Measurements from ENCODE around the gene SPRR2E.

The SPRR2E gene

DNA sequence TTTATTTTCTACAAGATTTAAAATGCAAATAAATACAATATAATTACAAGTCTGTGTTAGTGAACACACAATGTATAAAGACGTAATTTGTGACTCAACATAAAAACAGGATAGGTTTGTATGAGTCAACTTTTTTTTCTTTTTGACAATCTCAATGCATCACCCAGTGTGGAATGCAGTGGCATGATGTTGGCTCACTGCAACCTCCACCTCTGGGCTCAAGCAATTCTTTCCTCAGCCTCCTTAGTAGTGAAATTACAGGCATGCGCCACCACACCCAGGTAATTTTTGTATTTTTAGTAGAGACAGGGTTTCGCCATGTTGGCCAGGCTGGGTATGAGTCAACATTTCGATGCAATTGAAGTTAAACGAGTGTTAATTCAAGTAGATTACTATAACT, 5.9 kb upstream of the SPRR2E start:
- no peak for DNase-seq (ENCODE audit: low read depth in 1 of 2, low spot score in 1 of 2)
- Histone ChIP-seq H3K27me3 (ENCODE audit: insufficient read depth, poor library complexity, severe bottlenecking) (no peaks in the 10 kb centered on the region), H3K27ac (replicated peaks) (no peak overlapping the region), H3K4me3 (replicated peaks; ENCODE audit: insufficient read depth, low read length) (no peak overlapping the region)
- no peak for TF ChIP-seq SPI1 (IDR thresholded peaks at IDR 0.05; ENCODE audit: borderline replicate concordance, low read depth)
- TF ChIP-seq, protein P1, sequence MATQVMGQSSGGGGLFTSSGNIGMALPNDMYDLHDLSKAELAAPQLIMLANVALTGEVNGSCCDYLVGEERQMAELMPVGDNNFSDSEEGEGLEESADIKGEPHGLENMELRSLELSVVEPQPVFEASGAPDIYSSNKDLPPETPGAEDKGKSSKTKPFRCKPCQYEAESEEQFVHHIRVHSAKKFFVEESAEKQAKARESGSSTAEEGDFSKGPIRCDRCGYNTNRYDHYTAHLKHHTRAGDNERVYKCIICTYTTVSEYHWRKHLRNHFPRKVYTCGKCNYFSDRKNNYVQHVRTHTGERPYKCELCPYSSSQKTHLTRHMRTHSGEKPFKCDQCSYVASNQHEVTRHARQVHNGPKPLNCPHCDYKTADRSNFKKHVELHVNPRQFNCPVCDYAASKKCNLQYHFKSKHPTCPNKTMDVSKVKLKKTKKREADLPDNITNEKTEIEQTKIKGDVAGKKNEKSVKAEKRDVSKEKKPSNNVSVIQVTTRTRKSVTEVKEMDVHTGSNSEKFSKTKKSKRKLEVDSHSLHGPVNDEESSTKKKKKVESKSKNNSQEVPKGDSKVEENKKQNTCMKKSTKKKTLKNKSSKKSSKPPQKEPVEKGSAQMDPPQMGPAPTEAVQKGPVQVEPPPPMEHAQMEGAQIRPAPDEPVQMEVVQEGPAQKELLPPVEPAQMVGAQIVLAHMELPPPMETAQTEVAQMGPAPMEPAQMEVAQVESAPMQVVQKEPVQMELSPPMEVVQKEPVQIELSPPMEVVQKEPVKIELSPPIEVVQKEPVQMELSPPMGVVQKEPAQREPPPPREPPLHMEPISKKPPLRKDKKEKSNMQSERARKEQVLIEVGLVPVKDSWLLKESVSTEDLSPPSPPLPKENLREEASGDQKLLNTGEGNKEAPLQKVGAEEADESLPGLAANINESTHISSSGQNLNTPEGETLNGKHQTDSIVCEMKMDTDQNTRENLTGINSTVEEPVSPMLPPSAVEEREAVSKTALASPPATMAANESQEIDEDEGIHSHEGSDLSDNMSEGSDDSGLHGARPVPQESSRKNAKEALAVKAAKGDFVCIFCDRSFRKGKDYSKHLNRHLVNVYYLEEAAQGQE (IDR thresholded peaks at IDR 0.05; ENCODE audit: insufficient replicate concordance, low read depth): no peak
- TF ChIP-seq POLR2AphosphoS5 (IDR thresholded peaks at IDR 0.05; ENCODE audit: low read depth): no peak
- TF ChIP-seq, protein P2, sequence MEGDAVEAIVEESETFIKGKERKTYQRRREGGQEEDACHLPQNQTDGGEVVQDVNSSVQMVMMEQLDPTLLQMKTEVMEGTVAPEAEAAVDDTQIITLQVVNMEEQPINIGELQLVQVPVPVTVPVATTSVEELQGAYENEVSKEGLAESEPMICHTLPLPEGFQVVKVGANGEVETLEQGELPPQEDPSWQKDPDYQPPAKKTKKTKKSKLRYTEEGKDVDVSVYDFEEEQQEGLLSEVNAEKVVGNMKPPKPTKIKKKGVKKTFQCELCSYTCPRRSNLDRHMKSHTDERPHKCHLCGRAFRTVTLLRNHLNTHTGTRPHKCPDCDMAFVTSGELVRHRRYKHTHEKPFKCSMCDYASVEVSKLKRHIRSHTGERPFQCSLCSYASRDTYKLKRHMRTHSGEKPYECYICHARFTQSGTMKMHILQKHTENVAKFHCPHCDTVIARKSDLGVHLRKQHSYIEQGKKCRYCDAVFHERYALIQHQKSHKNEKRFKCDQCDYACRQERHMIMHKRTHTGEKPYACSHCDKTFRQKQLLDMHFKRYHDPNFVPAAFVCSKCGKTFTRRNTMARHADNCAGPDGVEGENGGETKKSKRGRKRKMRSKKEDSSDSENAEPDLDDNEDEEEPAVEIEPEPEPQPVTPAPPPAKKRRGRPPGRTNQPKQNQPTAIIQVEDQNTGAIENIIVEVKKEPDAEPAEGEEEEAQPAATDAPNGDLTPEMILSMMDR (IDR thresholded peaks at IDR 0.05; ENCODE audit: insufficient read depth, low read length): no peak
- TF ChIP-seq GABPA (IDR thresholded peaks at IDR 0.05; ENCODE audit: low read depth): no peak

DNA sequence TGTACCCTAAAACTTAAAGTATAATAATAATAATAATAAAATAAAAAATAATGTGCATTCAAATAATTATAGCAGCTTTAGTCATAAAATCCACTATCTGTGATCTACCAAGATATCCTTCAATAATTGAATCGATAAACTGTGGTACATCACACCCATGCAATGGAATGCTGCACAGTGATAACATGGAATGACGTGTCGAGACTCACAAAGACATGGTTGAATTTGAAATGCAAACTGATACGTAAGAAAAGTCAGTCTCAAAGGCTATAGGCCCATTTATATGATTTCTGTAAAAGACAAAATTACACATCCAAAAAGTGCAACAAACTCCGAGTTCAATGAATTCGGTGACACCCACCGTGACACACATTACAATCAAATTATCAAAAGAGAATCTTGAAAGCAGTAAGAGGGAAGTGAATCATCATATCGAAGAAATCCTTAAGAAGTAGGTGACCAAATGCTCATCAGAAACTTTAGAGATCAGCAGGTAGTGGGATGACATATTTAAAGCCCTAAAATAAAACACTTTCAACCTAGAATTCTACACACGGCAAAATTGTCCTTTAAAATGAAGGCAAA, 5.2 kb upstream of the SPRR2E start:
- no peak for DNase-seq (ENCODE audit: low read depth in 1 of 2, low spot score in 1 of 2)
- TF ChIP-seq SPI1 (IDR thresholded peaks at IDR 0.05; ENCODE audit: borderline replicate concordance, low read depth): no peak
- TF ChIP-seq, protein P1 (IDR thresholded peaks at IDR 0.05; ENCODE audit: insufficient replicate concordance, low read depth): no peak
- no peak for TF ChIP-seq POLR2AphosphoS5 (IDR thresholded peaks at IDR 0.05; ENCODE audit: low read depth)
- TF ChIP-seq GABPA (IDR thresholded peaks at IDR 0.05; ENCODE audit: low read depth): no peak
- TF ChIP-seq, protein P2 (IDR thresholded peaks at IDR 0.05; ENCODE audit: insufficient read depth, low read length): no peak
- H3K27me3 ChIP-seq (ENCODE audit: insufficient read depth, poor library complexity, severe bottlenecking): no peaks in the 10 kb centered on the region
- no peak overlapping the region for H3K4me3 ChIP-seq (replicated peaks; ENCODE audit: insufficient read depth, low read length)
- H3K27ac ChIP-seq (replicated peaks): no peak overlapping the region

DNA sequence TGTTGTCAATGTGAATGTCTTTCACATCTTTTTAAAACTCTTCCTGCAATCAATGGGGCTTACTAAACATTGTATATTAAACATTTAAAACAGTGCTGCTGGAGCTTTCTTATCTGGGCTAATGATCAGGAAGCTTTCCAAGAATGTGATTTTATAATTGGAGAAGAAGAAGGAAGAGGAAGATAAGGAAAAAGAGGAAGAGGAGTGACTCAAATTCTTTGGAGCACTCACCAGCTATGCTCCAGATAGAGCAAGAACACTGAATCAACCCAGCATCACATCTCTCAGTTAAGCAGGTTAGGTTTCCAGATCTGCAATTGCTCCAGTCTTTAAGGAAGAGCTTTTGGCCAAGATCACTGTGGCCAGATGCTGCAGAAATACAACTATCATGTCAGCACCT, 1.4 kb upstream of the SPRR2E start:
- H3K4me3 ChIP-seq (replicated peaks; ENCODE audit: insufficient read depth, low read length): no peak overlapping the region
- H3K27ac ChIP-seq (replicated peaks): no peak overlapping the region
- no peak for DNase-seq (ENCODE audit: low read depth in 1 of 2, low spot score in 1 of 2)
- H3K27me3 ChIP-seq (ENCODE audit: insufficient read depth, poor library complexity, severe bottlenecking): no peaks in the 10 kb centered on the region
- TF ChIP-seq POLR2AphosphoS5 (IDR thresholded peaks at IDR 0.05; ENCODE audit: low read depth) (no peak), SPI1 (IDR thresholded peaks at IDR 0.05; ENCODE audit: borderline replicate concordance, low read depth) (no peak), GABPA (IDR thresholded peaks at IDR 0.05; ENCODE audit: low read depth) (no peak)
- TF ChIP-seq, protein P1 (IDR thresholded peaks at IDR 0.05; ENCODE audit: insufficient replicate concordance, low read depth): no peak
- TF ChIP-seq, protein P2 (IDR thresholded peaks at IDR 0.05; ENCODE audit: insufficient read depth, low read length): no peak

Measured in HL-60 (cell line).